ENCODE results near the gene PYDC1.
"Not testable (repeated sequence)": the region's sequence is repeated elsewhere in the genome, so short reads cannot be mapped to it uniquely, and the experiment has no call there.

The PYDC1 gene

GRCh38 chr16:31177136-31177535 lies 39.8 kb downstream of the PYDC1 start:
- DNase-seq: no peak

GRCh38 chr16:31170048-31170447 lies 46.9 kb downstream of the PYDC1 start:
- not testable (repeated sequence) for DNase-seq

- DNase-seq: no peak
Observed at GRCh38 chr16:31168848-31169247, 48.1 kb downstream of the PYDC1 start.

- DNase-seq: no peak
Observed at GRCh38 chr16:31167315-31167714, 49.6 kb downstream of the PYDC1 start.
